HEK293 (cell line): ENCODE data around the gene ZNF428.
A peak's percentile ranks its signal among the peaks of the same experiment; 100 is the strongest.

ENCODE experiments used
- CTCF ChIA-PET: fragments of 350-600 bp; formaldehyde crosslinking; extraction: SDS; loops from one replicate; lab custom pipeline; 2021; ENCODE audit warnings: antibody characterized with exemption; lab: Yijun Ruan, JAX
- POLR2A ChIA-PET: fragments of 300-600 bp; formaldehyde crosslinking; extraction: SDS; loops from one replicate; lab custom pipeline; 2020; ENCODE audit warnings: antibody characterized with exemption, inconsistent platforms; lab: Yijun Ruan, JAX
- H3K27ac ChIP-seq: fragments of 200-500 bp; sonication (Bioruptor generic); 2 replicates; pipeline ENCODE4 v1.5.1; 2014; ENCODE audit warnings: low read depth, low read length, control low read depth, inconsistent platforms; ENCODE audit errors: extremely low read depth
- H3K36me3 ChIP-seq, 2 experiments: fragments of 200-500 bp in 1 of 2; sonication (Bioruptor generic) in 1 of 2; 1 replicate in 1 of 2; 2 replicates in 1 of 2; pipeline ENCODE4 v1.5.1; 2014 to 2017; ENCODE audit warnings: inconsistent platforms in 2 of 2, low read length in 2 of 2; ENCODE audit not compliant: control insufficient read depth in 2 of 2, insufficient read depth in 1 of 2
- H3K4me1 ChIP-seq: fragments of 200-500 bp; sonication (Bioruptor generic); 2 replicates; pipeline ENCODE4 v1.5.1; 2014; ENCODE audit warnings: mild to moderate bottlenecking, low read length, inconsistent platforms; ENCODE audit not compliant: control insufficient read depth, insufficient read depth
- H3K4me3 ChIP-seq: 2 replicates; pipeline ENCODE4 v1.5.1; 2011; ENCODE audit warnings: low read depth, mild to moderate bottlenecking, control low read depth, low read length, moderate library complexity
- H3K9me3 ChIP-seq: fragments of 200-500 bp; sonication (Bioruptor generic); 2 replicates; pipeline ENCODE4 v1.5.1; 2014; ENCODE audit warnings: low read depth, low read length, inconsistent platforms; ENCODE audit not compliant: control insufficient read depth, insufficient read depth
- BCL11A ChIP-seq: fragments of 450-650 bp; formaldehyde crosslinking; IDR thresholded peaks from 2 replicates; pipeline ENCODE4 v1.5.1; 2016; ENCODE audit warnings: low read depth, missing biosample characterization, missing genetic modification characterization
- KLF16 ChIP-seq: fragments of 450-650 bp; formaldehyde crosslinking; IDR thresholded peaks from 2 replicates; pipeline ENCODE4 v1.5.1; 2017; ENCODE audit warnings: missing biosample characterization, missing genetic modification characterization
- OVOL3 ChIP-seq: fragments of 450-650 bp; formaldehyde crosslinking; IDR thresholded peaks from 2 replicates; pipeline ENCODE4 v1.5.1; 2016; ENCODE audit warnings: missing biosample characterization, missing genetic modification characterization
- REST ChIP-seq: fragments of 450-650 bp; formaldehyde crosslinking; IDR thresholded peaks from 2 replicates; pipeline ENCODE4 v1.5.1; 2016; ENCODE audit warnings: missing biosample characterization, missing genetic modification characterization
- SP7 ChIP-seq: fragments of 450-650 bp; formaldehyde crosslinking; IDR thresholded peaks from 2 replicates; pipeline ENCODE4 v1.5.1; 2016; ENCODE audit warnings: missing biosample characterization, missing genetic modification characterization
- ZBTB11 ChIP-seq: fragments of 450-650 bp; formaldehyde crosslinking; conservative IDR thresholded peaks from 2 replicates; pipeline ENCODE4 v1.5.1; 2016; ENCODE audit warnings: low read depth, missing biosample characterization, missing genetic modification characterization
- ZBTB17 ChIP-seq: fragments of 450-650 bp; formaldehyde crosslinking; IDR thresholded peaks from 2 replicates; pipeline ENCODE4 v1.5.1; 2016; ENCODE audit warnings: missing biosample characterization, missing genetic modification characterization
- ZBTB6 ChIP-seq: fragments of 450-650 bp; formaldehyde crosslinking; IDR thresholded peaks from 2 replicates; pipeline ENCODE4 v1.5.1; 2017; ENCODE audit warnings: missing biosample characterization, missing genetic modification characterization
- ZFP37 ChIP-seq: fragments of 450-650 bp; formaldehyde crosslinking; IDR thresholded peaks from 2 replicates; pipeline ENCODE4 v1.5.1; 2016; ENCODE audit warnings: missing biosample characterization, missing genetic modification characterization
- ZNF133 ChIP-seq: fragments of 450-650 bp; formaldehyde crosslinking; IDR thresholded peaks from 2 replicates; pipeline ENCODE4 v1.5.1; 2016; ENCODE audit warnings: missing biosample characterization, missing genetic modification characterization
- ZNF19 ChIP-seq: fragments of 450-650 bp; formaldehyde crosslinking; IDR thresholded peaks from 2 replicates; pipeline ENCODE4; 2016; ENCODE audit warnings: missing biosample characterization, missing genetic modification characterization, low read depth
- ZNF350 ChIP-seq: fragments of 450-650 bp; formaldehyde crosslinking; IDR thresholded peaks from 2 replicates; pipeline ENCODE4 v1.5.0; 2017; ENCODE audit warnings: missing biosample characterization, mild to moderate bottlenecking, missing genetic modification characterization
- ZNF394 ChIP-seq: fragments of 450-650 bp; formaldehyde crosslinking; IDR thresholded peaks from 2 replicates; pipeline ENCODE4 v1.5.1; 2016; ENCODE audit warnings: missing biosample characterization, missing genetic modification characterization, mild to moderate bottlenecking, moderate library complexity, borderline replicate concordance
- ZNF398 ChIP-seq: fragments of 450-650 bp; formaldehyde crosslinking; IDR thresholded peaks from 2 replicates; pipeline ENCODE4 v1.5.1; 2017; ENCODE audit warnings: missing biosample characterization, missing genetic modification characterization
- ZNF580 ChIP-seq: fragments of 450-650 bp; formaldehyde crosslinking; IDR thresholded peaks from 2 replicates; pipeline ENCODE4 v1.5.1; 2016; ENCODE audit warnings: missing biosample characterization, missing genetic modification characterization
- ZNF585B ChIP-seq: fragments of 450-650 bp; formaldehyde crosslinking; IDR thresholded peaks from 2 replicates; pipeline ENCODE4 v1.5.1; 2016; ENCODE audit warnings: missing biosample characterization, missing genetic modification characterization
- ZNF629 ChIP-seq: fragments of 450-650 bp; formaldehyde crosslinking; IDR thresholded peaks from 2 replicates; pipeline ENCODE4 v1.5.1; 2017; ENCODE audit warnings: missing biosample characterization, missing genetic modification characterization

ZNF428 gene

GRCh38 chr19:43586346-43586745 is 33.1 kb downstream of the ZNF428 start (continued):
- no peak for TF ChIP-seq REST (tag by site-specific recombination)

GRCh38 chr19:43584484-43584883 is 34.9 kb downstream of the ZNF428 start:
- Histone ChIP-seq H3K27ac (no peak overlapping the region; the same call in 1 of the 2 replicates), H3K9me3 (no peaks in the 10 kb centered on the region), H3K36me3 (peaks cover 9 to 26% of the 10 kb centered on the region in 2 experiments)
- CTCF ChIA-PET, result interaction anchor here (0.6 to 4.5 kb wide), 4 partner anchors 10 to 225 kb away, joined by 3 to 39 read pairs (median 4); partner anchors contain the start of gene IRGQ
- TF ChIP-seq KLF16 (no peak), ZBTB17 (tag by site-specific recombination) (0 out of 2 replicates have a peak, but pooled peaks have one; percentile 24), ZBTB6 (tag by site-specific recombination) (0 out of 2 replicates have a peak, but pooled peaks have one; percentile 35)
- TF ChIP-seq, all 188 proteins: peak for 2
- POLR2A ChIA-PET, result interaction anchor here (3.2 kb wide), 1 partner anchor 12 kb away, joined by 14 read pairs; the partner anchor contains the start of genes IRGQ and ZNF576
- no peaks in the 10 kb centered on the region for H3K4me1 ChIP-seq
- H3K4me3 ChIP-seq, result no peak overlapping the region

GRCh38 chr19:43582495-43582894 is 36.9 kb downstream of the ZNF428 start:
- POLR2A ChIA-PET, result interaction anchor here (0.7 kb wide), 1 partner anchor 73 kb away, joined by 4 read pairs; no protein-coding TSS in a partner anchor
- no peaks in the 10 kb centered on the region for H3K9me3 ChIP-seq
- TF ChIP-seq ZNF133 (no peak), SP7 (tag by site-specific recombination) (no peak), ZNF580 (tag by site-specific recombination) (0 out of 2 replicates have a peak, but pooled peaks have one; percentile 61)
- H3K36me3 ChIP-seq, result peaks cover 5 to 13% of the 10 kb centered on the region in 2 experiments
- H3K27ac ChIP-seq, result no peak overlapping the region
- no peaks in the 10 kb centered on the region for H3K4me1 ChIP-seq
- no peak overlapping the region for H3K4me3 ChIP-seq
- CTCF ChIA-PET, result interaction anchor here (1.4 to 4.5 kb wide), 2 partner anchors 12 to 27 kb away, joined by 4 to 39 read pairs; partner anchors contain the start of gene IRGQ

GRCh38 chr19:43581467-43581866 is 38.0 kb downstream of the ZNF428 start:
- Histone ChIP-seq H3K27ac (no peak overlapping the region), H3K4me3 (no peak overlapping the region), H3K9me3 (no peaks in the 10 kb centered on the region), H3K36me3 (peaks cover 3% of the 10 kb centered on the region in 2 experiments), H3K4me1 (no peaks in the 10 kb centered on the region)
- ChIA-PET POLR2A (no interaction called here), CTCF (interaction anchor here (0.5 to 4.5 kb wide), 5 partner anchors 13 to 87 kb away, joined by 4 to 39 read pairs (median 8); partner anchors contain the start of gene IRGQ)
- TF ChIP-seq ZNF19 (tag by site-specific recombination) (no peak), ZNF398 (tag by site-specific recombination) (no peak), BCL11A (tag by site-specific recombination) (no peak), KLF16 (no peak), ZNF629 (no peak), ZFP37 (tag by site-specific recombination) (no peak), ZNF394 (tag by site-specific recombination) (no peak), ZNF350 (no peak), OVOL3 (tag by site-specific recombination) (no peak), ZBTB11 (no peak), ZNF585B (no peak)
